ENCODE data around the gene INPP5A.

The INPP5A gene

GRCh38 chr10:132699411-132700155 is 162.0 kb downstream of the INPP5A start:
- ChIA-PET POLR2A (no interaction called here), CTCF (no interaction called here)
- H3K4me3 ChIP-seq (ENCODE audit: control insufficient read depth in 1 of 7, extremely low read depth in 1 of 7, insufficient read depth in 4 of 7, low read depth in 2 of 7, low read length in 6 of 7) = no peak overlapping the region
- H3K9me3 ChIP-seq (ENCODE audit: control extremely low read depth in 1 of 5, control insufficient read depth in 4 of 5, insufficient read depth in 2 of 5, low read depth in 1 of 5, low read length in 4 of 5) = peaks cover 3 to 14% (median 8%) of the 10 kb centered on the region in 5 experiments
- no peaks in the 10 kb centered on the region for H3K4me1 ChIP-seq (ENCODE audit: control extremely low read depth in 1 of 4, control insufficient read depth in 4 of 4, insufficient read depth in 4 of 4, low read length in 3 of 4)
- H3K27me3 ChIP-seq (replicated peaks in 2 of 5; ENCODE audit: control insufficient read depth in 4 of 5, insufficient read depth in 5 of 5, low read length in 4 of 5) = no peaks in the 10 kb centered on the region
- H3K36me3 ChIP-seq (ENCODE audit: control insufficient read depth in 4 of 4, insufficient read depth in 4 of 4, low read length in 3 of 4) = peaks cover 6 to 57% (median 29%) of the 10 kb centered on the region in 4 experiments
- DNase-seq = no peak
- H3K27ac ChIP-seq (ENCODE audit: insufficient read depth in 1 of 2, low read depth in 1 of 2, low read length in 2 of 2, poor library complexity in 1 of 2, severe bottlenecking in 2 of 2) = no peak overlapping the region
- 93% methylated on average over 17 of the region's 18 CpGs for WGBS (ENCODE audit: insufficient coverage)

- no peak overlapping the region for H3K4me3 ChIP-seq (ENCODE audit: control insufficient read depth in 1 of 7, extremely low read depth in 1 of 7, insufficient read depth in 4 of 7, low read depth in 2 of 7, low read length in 6 of 7)
- peaks cover 0 to 15% (median 14%) of the 10 kb centered on the region in 5 experiments for H3K9me3 ChIP-seq (ENCODE audit: control extremely low read depth in 1 of 5, control insufficient read depth in 4 of 5, insufficient read depth in 2 of 5, low read depth in 1 of 5, low read length in 4 of 5)
- peaks cover 6 to 64% (median 32%) of the 10 kb centered on the region in 4 experiments for H3K36me3 ChIP-seq (ENCODE audit: control insufficient read depth in 4 of 4, insufficient read depth in 4 of 4, low read length in 3 of 4)
- no peak for DNase-seq
- CTCF ChIA-PET = no interaction called here
- no peaks in the 10 kb centered on the region for H3K4me1 ChIP-seq (ENCODE audit: control extremely low read depth in 1 of 4, control insufficient read depth in 4 of 4, insufficient read depth in 4 of 4, low read length in 3 of 4)
- 97% methylated on average over 20 of the region's 27 CpGs for WGBS (ENCODE audit: insufficient coverage)
- no peaks in the 10 kb centered on the region for H3K27me3 ChIP-seq (replicated peaks in 2 of 5; ENCODE audit: control insufficient read depth in 4 of 5, insufficient read depth in 5 of 5, low read length in 4 of 5)
- POLR2A ChIA-PET = no interaction called here
- H3K27ac ChIP-seq (ENCODE audit: insufficient read depth in 1 of 2, low read depth in 1 of 2, low read length in 2 of 2, poor library complexity in 1 of 2, severe bottlenecking in 2 of 2) = no peak overlapping the region
These were observed 162.8 kb downstream of the INPP5A start for GRCh38 chr10:132700156-132701098.

GRCh38 chr10:132701099-132701845 is 163.7 kb downstream of the INPP5A start:
- Histone ChIP-seq H3K9me3 (ENCODE audit: control extremely low read depth in 1 of 5, control insufficient read depth in 4 of 5, insufficient read depth in 2 of 5, low read depth in 1 of 5, low read length in 4 of 5) (peaks cover 0 to 21% (median 19%) of the 10 kb centered on the region in 5 experiments), H3K27ac (ENCODE audit: insufficient read depth in 1 of 2, low read depth in 1 of 2, low read length in 2 of 2, poor library complexity in 1 of 2, severe bottlenecking in 2 of 2) (no peak overlapping the region), H3K36me3 (ENCODE audit: control insufficient read depth in 4 of 4, insufficient read depth in 4 of 4, low read length in 3 of 4) (peaks cover 6 to 71% (median 36%) of the 10 kb centered on the region in 4 experiments), H3K4me3 (ENCODE audit: control insufficient read depth in 1 of 7, extremely low read depth in 1 of 7, insufficient read depth in 4 of 7, low read depth in 2 of 7, low read length in 6 of 7) (no peak overlapping the region), H3K27me3 (replicated peaks in 2 of 5; ENCODE audit: control insufficient read depth in 4 of 5, insufficient read depth in 5 of 5, low read length in 4 of 5) (no peaks in the 10 kb centered on the region), H3K4me1 (ENCODE audit: control extremely low read depth in 1 of 4, control insufficient read depth in 4 of 4, insufficient read depth in 4 of 4, low read length in 3 of 4) (no peaks in the 10 kb centered on the region)
- ChIA-PET POLR2A (no interaction called here), CTCF (no interaction called here)
- no peak for DNase-seq
- 97% methylated on average over 26 of the region's 26 CpGs for WGBS (ENCODE audit: insufficient coverage)

GRCh38 chr10:132701846-132702190 is 164.2 kb downstream of the INPP5A start:
- no peaks in the 10 kb centered on the region for H3K27me3 ChIP-seq (replicated peaks in 2 of 5; ENCODE audit: control insufficient read depth in 4 of 5, insufficient read depth in 5 of 5, low read length in 4 of 5)
- CTCF ChIA-PET = no interaction called here
- H3K4me3 ChIP-seq (ENCODE audit: control insufficient read depth in 1 of 7, extremely low read depth in 1 of 7, insufficient read depth in 4 of 7, low read depth in 2 of 7, low read length in 6 of 7) = no peak overlapping the region
- DNase-seq = no peak
- POLR2A ChIA-PET = no interaction called here
- H3K36me3 ChIP-seq (ENCODE audit: control insufficient read depth in 4 of 4, insufficient read depth in 4 of 4, low read length in 3 of 4) = peaks cover 6 to 74% (median 36%) of the 10 kb centered on the region in 4 experiments
- no peak overlapping the region for H3K27ac ChIP-seq (ENCODE audit: insufficient read depth in 1 of 2, low read depth in 1 of 2, low read length in 2 of 2, poor library complexity in 1 of 2, severe bottlenecking in 2 of 2)
- no peaks in the 10 kb centered on the region for H3K4me1 ChIP-seq (ENCODE audit: control extremely low read depth in 1 of 4, control insufficient read depth in 4 of 4, insufficient read depth in 4 of 4, low read length in 3 of 4)
- 99% methylated on average over 9 of the region's 13 CpGs for WGBS (ENCODE audit: insufficient coverage)
- H3K9me3 ChIP-seq (ENCODE audit: control extremely low read depth in 1 of 5, control insufficient read depth in 4 of 5, insufficient read depth in 2 of 5, low read depth in 1 of 5, low read length in 4 of 5) = peaks cover 0 to 26% (median 25%) of the 10 kb centered on the region in 5 experiments

- no peak for DNase-seq
- H3K9me3 ChIP-seq (ENCODE audit: control extremely low read depth in 1 of 5, control insufficient read depth in 4 of 5, insufficient read depth in 2 of 5, low read depth in 1 of 5, low read length in 4 of 5) = peaks cover 0 to 30% (median 27%) of the 10 kb centered on the region in 5 experiments
- ChIA-PET POLR2A (interaction anchor here (0.7 kb wide), 1 partner anchor 22 kb away, joined by 3 read pairs; no protein-coding TSS in a partner anchor), CTCF (no interaction called here)
- H3K27me3 ChIP-seq (replicated peaks in 2 of 5; ENCODE audit: control insufficient read depth in 4 of 5, insufficient read depth in 5 of 5, low read length in 4 of 5) = no peaks in the 10 kb centered on the region
- no peak overlapping the region for H3K4me3 ChIP-seq (ENCODE audit: control insufficient read depth in 1 of 7, extremely low read depth in 1 of 7, insufficient read depth in 4 of 7, low read depth in 2 of 7, low read length in 6 of 7)
- H3K4me1 ChIP-seq (ENCODE audit: control extremely low read depth in 1 of 4, control insufficient read depth in 4 of 4, insufficient read depth in 4 of 4, low read length in 3 of 4) = no peaks in the 10 kb centered on the region
- 99% methylated on average over 32 of the region's 37 CpGs for whole genome bisulfite sequencing (ENCODE audit: insufficient coverage)
- H3K27ac ChIP-seq (ENCODE audit: insufficient read depth in 1 of 2, low read depth in 1 of 2, low read length in 2 of 2, poor library complexity in 1 of 2, severe bottlenecking in 2 of 2) = no peak overlapping the region
- peaks cover 6 to 77% (median 35%) of the 10 kb centered on the region in 4 experiments for H3K36me3 ChIP-seq (ENCODE audit: control insufficient read depth in 4 of 4, insufficient read depth in 4 of 4, low read length in 3 of 4)
These were observed 165.2 kb downstream of the INPP5A start for GRCh38 chr10:132702601-132703418.

- CTCF ChIA-PET = interaction anchor here (0.6 kb wide), 1 partner anchor 201 kb away, joined by 5 read pairs; no protein-coding TSS in a partner anchor
- Histone ChIP-seq H3K27ac (ENCODE audit: insufficient read depth in 1 of 2, low read depth in 1 of 2, low read length in 2 of 2, poor library complexity in 1 of 2, severe bottlenecking in 2 of 2) (no peak overlapping the region), H3K27me3 (replicated peaks in 2 of 5; ENCODE audit: control insufficient read depth in 4 of 5, insufficient read depth in 5 of 5, low read length in 4 of 5) (no peaks in the 10 kb centered on the region), H3K36me3 (ENCODE audit: control insufficient read depth in 4 of 4, insufficient read depth in 4 of 4, low read length in 3 of 4) (peaks cover 0 to 77% (median 33%) of the 10 kb centered on the region in 4 experiments), H3K4me1 (ENCODE audit: control extremely low read depth in 1 of 4, control insufficient read depth in 4 of 4, insufficient read depth in 4 of 4, low read length in 3 of 4) (no peaks in the 10 kb centered on the region), H3K4me3 (ENCODE audit: control insufficient read depth in 1 of 7, extremely low read depth in 1 of 7, insufficient read depth in 4 of 7, low read depth in 2 of 7, low read length in 6 of 7) (no peak overlapping the region), H3K9me3 (ENCODE audit: control extremely low read depth in 1 of 5, control insufficient read depth in 4 of 5, insufficient read depth in 2 of 5, low read depth in 1 of 5, low read length in 4 of 5) (peaks cover 0 to 30% (median 27%) of the 10 kb centered on the region in 5 experiments)
- 100% methylated on average over 4 of the region's 24 CpGs for WGBS (ENCODE audit: insufficient coverage)
- DNase-seq = no peak
- POLR2A ChIA-PET = interaction anchor here (0.6 to 0.7 kb wide), 2 partner anchors 22 to 505 kb away, joined by 3 read pairs; no protein-coding TSS in a partner anchor
These were observed 165.9 kb downstream of the INPP5A start for GRCh38 chr10:132703419-132704007.

Measured in common myeloid progenitor, CD34-positive (primary cell).